PC-9 (cell line): Measurements from ENCODE around the gene CEP290. TPM values are rescaled to one million over a fixed set of nuclear protein-coding genes. Genes with fewer than 3 reads are reported as not detected.
"Not testable (repeated sequence)": the region's sequence is repeated elsewhere in the genome, so short reads cannot be mapped to it uniquely, and the experiment has no call there.

ENCODE experiments used
- BruUV-seq: library from RNA; stranded (reverse); fragments of 400-500 nt; replicated peaks from 2 replicates; lab custom pipeline; 2021; lab: Mats Ljungman, UMichigan
- CTCF ChIA-PET: fragments of 300-600 bp; sonication (Branson Sonifier 250); formaldehyde crosslinking; loops from one replicate; lab custom pipeline; 2022; ENCODE audit warnings: antibody characterized with exemption; lab: Charles Lee
- POLR2A ChIA-PET: fragments of 300-600 bp; sonication (Branson Sonifier 250); formaldehyde crosslinking; loops from one replicate; lab custom pipeline; 2022; ENCODE audit warnings: antibody characterized with exemption; ENCODE audit not compliant: unreplicated experiment; lab: Charles Lee
- DNase-seq, 2 experiments: peaks; one replicate each; pipeline versions ENCODE4 v3.0.0 to v3.0.0-alpha.2; 2015 to 2022; ENCODE audit warnings: mixed read lengths in 1 of 2
- H2AFZ ChIP-seq: fragments of 200-600 bp; sonication (generic); 2 replicates; pipeline ENCODE4 v1.8.1; 2017; ENCODE audit warnings: antibody characterized with exemption
- H3F3A ChIP-seq: fragments of 200-600 bp; sonication (generic); 2 replicates; pipeline ENCODE4 v1.8.1; 2017; ENCODE audit warnings: antibody characterized with exemption, mild to moderate bottlenecking, low read depth; ENCODE audit not compliant: insufficient read depth
- H3K27ac ChIP-seq: fragments of 200-600 bp; sonication (generic); 2 replicates; pipeline ENCODE4 v1.6.1; 2016; ENCODE audit warnings: mixed run types
- H3K27me3 ChIP-seq: fragments of 200-600 bp; sonication (generic); 2 replicates; pipeline ENCODE4 v1.6.1; 2016; ENCODE audit warnings: low read depth, mixed run types; ENCODE audit not compliant: insufficient read depth
- H3K36me3 ChIP-seq: fragments of 200-600 bp; sonication (generic); 2 replicates; pipeline ENCODE4 v1.6.1; 2016; ENCODE audit warnings: low read depth, mixed run types
- H3K4me1 ChIP-seq: fragments of 200-600 bp; sonication (generic); replicated peaks from 2 replicates; pipeline ENCODE4 v1.6.1; 2016; ENCODE audit warnings: mixed run types; ENCODE audit not compliant: insufficient read depth
- H3K4me2 ChIP-seq: fragments of 200-600 bp; sonication (generic); 2 replicates; pipeline ENCODE4 v1.6.1; 2017; ENCODE audit warnings: mixed run types
- H3K4me3 ChIP-seq: fragments of 200-600 bp; sonication (generic); 2 replicates; pipeline ENCODE4 v1.6.1; 2016; ENCODE audit warnings: mixed run types
- H3K79me2 ChIP-seq: fragments of 200-600 bp; sonication (generic); 2 replicates; pipeline ENCODE4 v1.6.1; 2017; ENCODE audit warnings: low read depth, mixed run types
- H3K9me2 ChIP-seq: fragments of 200-600 bp; sonication (generic); 2 replicates; pipeline ENCODE4 v1.8.1; 2017; ENCODE audit warnings: mild to moderate bottlenecking; ENCODE audit not compliant: insufficient read depth
- H3K9me3 ChIP-seq: fragments of 200-600 bp; sonication (generic); 2 replicates; pipeline ENCODE4 v1.8.1; 2016; ENCODE audit warnings: low read depth; ENCODE audit not compliant: insufficient read depth
- H4K20me1 ChIP-seq: fragments of 200-600 bp; sonication (generic); 2 replicates; pipeline ENCODE4 v1.8.1; 2017; ENCODE audit not compliant: insufficient read depth
- CTCF ChIP-seq: fragments of 200-600 bp; sonication (generic); conservative IDR thresholded peaks from 2 replicates; pipeline ENCODE4 v1.6.1; 2017; ENCODE audit warnings: mixed run types, antibody characterized with exemption, mild to moderate bottlenecking, moderate library complexity
- EZH2 ChIP-seq: fragments of 200-600 bp; sonication (generic); IDR thresholded peaks from 2 replicates; pipeline ENCODE4 v1.8.0; 2017; ENCODE audit warnings: antibody characterized with exemption, low read depth
- intact Hi-C: fragments of 100-400 bp; cut with micrococcal nuclease; formaldehyde crosslinking; loops from one replicate; pipeline ENCODE4 v1.10.0; 2022; ENCODE audit not compliant: unreplicated experiment
- total RNA-seq: library from RNA; stranded (reverse); gene quantifications from 2 replicates; pipeline ENCODE4 v1.2.3, GENCODE V29; 2021

CEP290 gene
- total RNA-seq, 1 experiment from 2014 or later, result 21.9 TPM

GRCh38 chr12:88035271-88035906 is 106.5 kb downstream of the CEP290 start:
- DNase-seq, result peak; percentile 69 to 85
- no peaks in the 10 kb centered on the region; the same call in 1 of the 2 replicates for H4K20me1 ChIP-seq
- no peaks in the 10 kb centered on the region for H3K9me2 ChIP-seq
- no peaks in the 10 kb centered on the region for H3K27me3 ChIP-seq
- intact Hi-C loops, result loop anchor here (5.0 kb wide), 1 partner anchor 1768 kb away; no protein-coding TSS in a partner anchor
- H3K9me3 ChIP-seq, result no peaks in the 10 kb centered on the region
- no TSS peak for BruUV-seq
- H3K4me1 ChIP-seq, result peaks cover 20% of the 10 kb centered on the region
- peak overlapping the region; percentile 95 for H2AFZ ChIP-seq
- peak overlapping the region; percentile 74 for H3K4me3 ChIP-seq
- H3K79me2 ChIP-seq, result peaks cover 45% of the 10 kb centered on the region
- H3K27ac ChIP-seq, result peak overlapping the region; percentile 27; the same call in 1 of the 2 replicates
- H3F3A ChIP-seq, result no peaks in the 10 kb centered on the region
- H3K36me3 ChIP-seq, result no peaks in the 10 kb centered on the region
- CTCF ChIA-PET, result no interaction called here
- POLR2A ChIA-PET, result interaction anchor here (0.5 to 0.7 kb wide), 2 partner anchors 18 to 821 kb away, joined by 5 to 8 read pairs; no protein-coding TSS in a partner anchor
- peak overlapping the region; percentile 88 for H3K4me2 ChIP-seq
- TF ChIP-seq CTCF (no peak), EZH2 (no peak)

- H3K9me3 ChIP-seq, POLR2A ChIA-PET, H3K9me2 ChIP-seq, DNase-seq, H3K36me3 ChIP-seq, H3F3A ChIP-seq, BruUV-seq, H3K79me2 ChIP-seq, H3K4me3 ChIP-seq, H3K4me2 ChIP-seq, H3K27me3 ChIP-seq, H2AFZ ChIP-seq, CTCF ChIA-PET, H3K4me1 ChIP-seq, intact Hi-C loops, H3K27ac ChIP-seq, H4K20me1 ChIP-seq: not testable (repeated sequence)
Measured at GRCh38 chr12:88031161-88031560, 110.7 kb downstream of the CEP290 start.

- TF ChIP-seq EZH2 (no peak), CTCF (no peak)
- Histone ChIP-seq H4K20me1 (no peaks in the 10 kb centered on the region), H3K36me3 (no peaks in the 10 kb centered on the region), H3F3A (no peaks in the 10 kb centered on the region), H3K4me1 (no peaks in the 10 kb centered on the region), H3K9me2 (no peaks in the 10 kb centered on the region), H3K27ac (no peak within 1 kb of the TSS), H3K4me3 (no peak within 1 kb of the TSS), H3K79me2 (no peaks in the 10 kb centered on the region), H2AFZ (no peak within 1 kb of the TSS), H3K27me3 (no peaks in the 10 kb centered on the region), H3K9me3 (no peaks in the 10 kb centered on the region), H3K4me2 (no peak within 1 kb of the TSS)
- BruUV-seq, result no TSS peak
- ChIA-PET CTCF (no interaction called here), POLR2A (no interaction called here)
- intact Hi-C loops, result no loop called here
- no peak for DNase-seq
Measured at GRCh38 chr12:88029093-88029665, 112.7 kb downstream of the CEP290 start, which contains the start of gene C12orf50. Gene C12orf50 (minus strand): TSS chr12:88029401. CDS start chr12:88026962, 2,439 bp downstream.
